CD14-positive monocyte (primary cell): ENCODE measurements around the gene TTLL12. TPM values are rescaled to one million over a fixed set of nuclear protein-coding genes. Genes with fewer than 3 reads are reported as not detected.

Source experiments
- DNase-seq, 3 donors: peaks; one replicate each; pipeline ENCODE4 v3.0.0-alpha.2; 2011 to 2022
- H2AFZ ChIP-seq: 2 replicates; pipeline ENCODE4 v1.6.0; 2012; ENCODE audit warnings: mild to moderate bottlenecking, low read depth, low read length, inconsistent platforms; ENCODE audit not compliant: insufficient read depth, poor library complexity, severe bottlenecking
- H3K27ac ChIP-seq, 2 donors: 1 replicate in 1 of 2; 2 replicates in 1 of 2; pipeline ENCODE4 v1.5.1; 2012 to 2013; ENCODE audit warnings: low read length in 2 of 2, control low read depth in 1 of 2, inconsistent platforms in 1 of 2, low read depth in 1 of 2, mild to moderate bottlenecking in 1 of 2
- H3K27me3 ChIP-seq, 2 donors: one replicate each; pipeline versions ENCODE4 v1.6.0 to v1.6.1; 2011 to 2013; ENCODE audit warnings: low read length in 2 of 2; ENCODE audit not compliant: control insufficient read depth in 2 of 2, insufficient read depth in 2 of 2
- H3K36me3 ChIP-seq, 2 donors: replicated peaks in 1 of 2; 1 replicate in 1 of 2; 2 replicates in 1 of 2; pipeline versions ENCODE4 v1.5.1 to v1.6.1; 2012 to 2013; ENCODE audit warnings: low read length in 2 of 2, control low read depth in 1 of 2, inconsistent platforms in 1 of 2, mild to moderate bottlenecking in 1 of 2; ENCODE audit not compliant: insufficient read depth in 2 of 2, control insufficient read depth in 1 of 2
- H3K4me1 ChIP-seq, 2 donors: 1 replicate in 1 of 2; 2 replicates in 1 of 2; pipeline versions ENCODE4 v1.5.1 to v1.6.1; 2012 to 2013; ENCODE audit warnings: low read length in 2 of 2, control low read depth in 1 of 2, inconsistent platforms in 1 of 2, mild to moderate bottlenecking in 1 of 2, moderate library complexity in 1 of 2; ENCODE audit not compliant: insufficient read depth in 2 of 2, control insufficient read depth in 1 of 2
- H3K4me2 ChIP-seq: replicated peaks from 2 replicates; pipeline ENCODE3; 2012; ENCODE audit warnings: low read length, moderate library complexity, mild to moderate bottlenecking; ENCODE audit not compliant: poor library complexity, severe bottlenecking; ENCODE audit errors: extremely low read depth
- H3K4me3 ChIP-seq, 3 experiments: fragments of 200-600 bp in 1 of 3; sonication (generic) in 1 of 3; replicated peaks in 1 of 3; 1 replicate in 2 of 3; 2 replicates in 1 of 3; pipeline ENCODE4 v1.5.1; 2011 to 2013; ENCODE audit warnings: low read length in 3 of 3, mild to moderate bottlenecking in 3 of 3, control low read depth in 2 of 3, low read depth in 2 of 3, inconsistent platforms in 1 of 3, moderate library complexity in 1 of 3
- H3K79me2 ChIP-seq: 2 replicates; pipeline ENCODE4 v1.6.0; 2012; ENCODE audit warnings: mild to moderate bottlenecking, control low read depth, inconsistent platforms, low read length, moderate library complexity; ENCODE audit not compliant: insufficient read depth
- H3K9ac ChIP-seq: 2 replicates; pipeline ENCODE4 v1.6.0; 2017; ENCODE audit warnings: low read length, mild to moderate bottlenecking; ENCODE audit not compliant: insufficient read depth, poor library complexity, severe bottlenecking
- H3K9me3 ChIP-seq, 2 donors: replicated peaks in 1 of 2; 1 replicate in 1 of 2; 2 replicates in 1 of 2; pipeline versions ENCODE4 v1.5.1 to v1.6.1; 2012 to 2013; ENCODE audit warnings: low read length in 2 of 2, control low read depth in 1 of 2; ENCODE audit not compliant: control insufficient read depth in 1 of 2, insufficient read depth in 1 of 2
- H4K20me1 ChIP-seq: 2 replicates; pipeline ENCODE4 v1.6.0; 2012; ENCODE audit warnings: mild to moderate bottlenecking, low read length, control low read depth, moderate library complexity; ENCODE audit not compliant: insufficient read depth
- H3K27ac Mint-ChIP-seq, 7 donors: one replicate each; pipeline ENCODE4 v1.8.0; 2020; ENCODE audit warnings: mild to moderate bottlenecking in 7 of 7, mixed read lengths in 7 of 7, moderate library complexity in 6 of 7, inconsistent platforms in 2 of 7
- H3K27me3 Mint-ChIP-seq, 3 donors: one replicate each; pipeline ENCODE4 v1.8.0; 2021 to 2022; ENCODE audit warnings: low read depth in 3 of 3, mild to moderate bottlenecking in 3 of 3, mixed read lengths in 3 of 3, moderate library complexity in 3 of 3, inconsistent platforms in 1 of 3
- H3K36me3 Mint-ChIP-seq, 2 donors: one replicate each; pipeline ENCODE4 v1.8.0; 2020; ENCODE audit warnings: mixed read lengths in 2 of 2, inconsistent platforms in 1 of 2, mild to moderate bottlenecking in 1 of 2
- H3K4me1 Mint-ChIP-seq: one replicate; pipeline ENCODE4 v1.8.0; 2020; ENCODE audit warnings: mild to moderate bottlenecking, mixed read lengths
- H3K4me3 Mint-ChIP-seq, 2 donors: one replicate each; pipeline ENCODE4 v1.8.0; 2020; ENCODE audit warnings: mild to moderate bottlenecking in 2 of 2, mixed read lengths in 2 of 2, moderate library complexity in 1 of 2
- H3K9me3 Mint-ChIP-seq, 7 donors: one replicate each; pipeline ENCODE4 v1.8.0; 2020 to 2022; ENCODE audit warnings: mixed read lengths in 7 of 7, mild to moderate bottlenecking in 6 of 7, moderate library complexity in 6 of 7, inconsistent platforms in 2 of 7
- CTCF ChIP-seq: fragments of 200-600 bp; IDR thresholded peaks from one replicate; pipeline ENCODE4 v1.8.0; 2022; ENCODE audit warnings: antibody characterized with exemption, mild to moderate bottlenecking
- WGBS: methylation state at CpG from one replicate; pipeline ENCODE4 v1.1.5; 2013; ENCODE audit warnings: missing lambda C conversion rate; ENCODE audit not compliant: insufficient coverage; 5-methylcytosine and 5-hydroxymethylcytosine counted together
- intact Hi-C, 2 donors: fragments of 100-400 bp; cut with micrococcal nuclease; formaldehyde crosslinking; loops; one replicate each; pipeline versions ENCODE4 v1.15.0 to v1.15.1; 2023
- polyA plus RNA-seq, 3 donors: library from polyadenylated mRNA; depleted of rRNA in 1 of 3; unstranded in 2 of 3; stranded (reverse) in 1 of 3; fragments of 300-500 nt in 2 of 3; fragments of >200 nt in 1 of 3; fragmentation: Illumina TruSeq in 2 of 3; gene quantifications; 1 replicate in 2 of 3; 2 replicates in 1 of 3; pipeline ENCODE4 v1.2.3, GENCODE V29; 2012 to 2021

Gene TTLL12
- polyA plus RNA-seq, 3 donors, result 9.5 to 16.6 (median 16.5) TPM

- Histone ChIP-seq H3K4me1 (no peaks in the 10 kb centered on the region), H3K9ac (no peak overlapping the region), H3K27me3 (no peaks in the 10 kb centered on the region), H4K20me1 (no peaks in the 10 kb centered on the region), H2AFZ (no peak overlapping the region), H3K36me3 (no peaks in the 10 kb centered on the region), H3K9me3 (no peaks in the 10 kb centered on the region), H3K4me2 (no peak overlapping the region), H3K27ac (no peak overlapping the region), H3K4me3 (no peak overlapping the region), H3K79me2 (no peaks in the 10 kb centered on the region)
- 87% methylated on average over 9 of the region's 13 CpGs for WGBS
- no peak overlapping the region for H3K4me3 Mint-ChIP-seq
- H3K27me3 Mint-ChIP-seq, result peaks cover 0 to 3% (median 0%) of the 10 kb centered on the region in 3 donors
- peak overlapping the region in 1 of 7 donors; percentile 27 for H3K27ac Mint-ChIP-seq
- no peak for DNase-seq
- intact Hi-C loops, result no loop called here
- no peaks in the 10 kb centered on the region for H3K36me3 Mint-ChIP-seq
- no peak for TF ChIP-seq CTCF
- H3K4me1 Mint-ChIP-seq, result no peaks in the 10 kb centered on the region
- no peaks in the 10 kb centered on the region for H3K9me3 Mint-ChIP-seq
Observed at GRCh38 chr22:43222987-43223386, 36.1 kb upstream of the TTLL12 start.

DNA sequence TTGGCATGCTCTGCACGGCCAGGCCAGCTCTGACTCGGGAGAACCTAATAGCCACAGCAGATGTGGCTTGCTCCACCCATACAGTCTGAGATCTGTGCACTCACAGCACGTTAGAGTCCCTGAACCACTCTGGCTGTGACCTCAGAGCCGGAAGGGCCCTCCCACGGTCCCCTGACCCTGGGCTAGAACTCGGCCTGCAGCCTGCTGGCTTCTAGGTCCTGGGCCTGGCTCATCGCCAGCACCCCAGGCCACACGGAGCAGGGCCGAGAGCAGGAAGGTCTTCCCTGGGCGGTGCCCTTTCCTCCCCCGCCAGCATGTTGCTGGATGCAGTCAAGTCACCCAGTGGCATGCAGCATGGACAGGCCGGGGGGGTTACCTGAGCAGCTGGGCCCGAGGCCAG, 35.3 kb upstream of the TTLL12 start:
- no peaks in the 10 kb centered on the region for H3K36me3 Mint-ChIP-seq
- H4K20me1 ChIP-seq, result no peaks in the 10 kb centered on the region
- 80% methylated on average over 12 of the region's 13 CpGs for WGBS
- TF ChIP-seq CTCF, result no peak
- H3K4me1 Mint-ChIP-seq, result no peaks in the 10 kb centered on the region
- H3K27me3 ChIP-seq, result no peaks in the 10 kb centered on the region
- H3K79me2 ChIP-seq, result no peaks in the 10 kb centered on the region
- H3K27ac ChIP-seq, result no peak overlapping the region
- H3K9ac ChIP-seq, result no peak overlapping the region
- H3K27ac Mint-ChIP-seq, result no peak overlapping the region
- no peak overlapping the region for H3K4me3 Mint-ChIP-seq
- no peaks in the 10 kb centered on the region for H3K9me3 ChIP-seq
- H3K4me3 ChIP-seq, result no peak overlapping the region
- peaks cover 0 to 3% (median 0%) of the 10 kb centered on the region in 3 donors for H3K27me3 Mint-ChIP-seq
- no peak overlapping the region for H3K4me2 ChIP-seq
- no peaks in the 10 kb centered on the region for H3K9me3 Mint-ChIP-seq
- intact Hi-C loops, result no loop called here
- H3K4me1 ChIP-seq, result no peaks in the 10 kb centered on the region
- H3K36me3 ChIP-seq, result no peaks in the 10 kb centered on the region
- DNase-seq, result no peak
- H2AFZ ChIP-seq, result no peak overlapping the region
